GM21576 (cell line): Measurements from ENCODE around the gene CTU2.

Experiments used
- ATAC-seq: cut with Tn5 transposase; IDR thresholded peaks from one replicate; pipeline ENCODE4 v1.9.1; 2021; ENCODE audit warnings: mild to moderate bottlenecking, moderate library complexity; ENCODE audit not compliant: unreplicated experiment

Gene CTU2

GRCh38 chr16:88759976-88760350 is 53.7 kb downstream of the CTU2 start:
- ATAC-seq, result no peak

- no peak for ATAC-seq
Measured at GRCh38 chr16:88760424-88761142, 54.3 kb downstream of the CTU2 start.

- ATAC-seq, result no peak
Measured at GRCh38 chr16:88761143-88761534, 54.8 kb downstream of the CTU2 start.

- no peak for ATAC-seq
Measured at GRCh38 chr16:88761830-88762229, 55.5 kb downstream of the CTU2 start.

GRCh38 chr16:88762258-88762870 is 56.1 kb downstream of the CTU2 start:
- ATAC-seq, result no peak

GRCh38 chr16:88762941-88763340 is 56.6 kb downstream of the CTU2 start:
- no peak for ATAC-seq

- no peak for ATAC-seq
Measured at GRCh38 chr16:88763502-88764053, 57.3 kb downstream of the CTU2 start.

GRCh38 chr16:88764080-88764479 is 57.8 kb downstream of the CTU2 start:
- ATAC-seq, result no peak

GRCh38 chr16:88764913-88765349 is 58.6 kb downstream of the CTU2 start:
- ATAC-seq, result no peak
